HEK293 (cell line): ENCODE results near the gene PKNOX2.

Experiments used
- CTCF ChIP-seq: fragments of 450-650 bp; formaldehyde crosslinking; IDR thresholded peaks from 2 replicates; pipeline ENCODE4 v1.5.1; 2016; ENCODE audit warnings: missing biosample characterization, missing genetic modification characterization
- ZNF132 ChIP-seq: fragments of 450-650 bp; formaldehyde crosslinking; IDR thresholded peaks from 2 replicates; pipeline ENCODE4 v1.5.1; 2017; ENCODE audit warnings: missing biosample characterization, missing genetic modification characterization, borderline replicate concordance
- ZNF585B ChIP-seq: fragments of 450-650 bp; formaldehyde crosslinking; IDR thresholded peaks from 2 replicates; pipeline ENCODE4 v1.5.1; 2016; ENCODE audit warnings: missing biosample characterization, missing genetic modification characterization
- TF ChIP-seq, protein P1 (sequence below): fragments of 450-650 bp; formaldehyde crosslinking; IDR thresholded peaks from 2 replicates; pipeline ENCODE4 v1.5.1; 2016; ENCODE audit warnings: missing biosample characterization, missing genetic modification characterization

DNA sequence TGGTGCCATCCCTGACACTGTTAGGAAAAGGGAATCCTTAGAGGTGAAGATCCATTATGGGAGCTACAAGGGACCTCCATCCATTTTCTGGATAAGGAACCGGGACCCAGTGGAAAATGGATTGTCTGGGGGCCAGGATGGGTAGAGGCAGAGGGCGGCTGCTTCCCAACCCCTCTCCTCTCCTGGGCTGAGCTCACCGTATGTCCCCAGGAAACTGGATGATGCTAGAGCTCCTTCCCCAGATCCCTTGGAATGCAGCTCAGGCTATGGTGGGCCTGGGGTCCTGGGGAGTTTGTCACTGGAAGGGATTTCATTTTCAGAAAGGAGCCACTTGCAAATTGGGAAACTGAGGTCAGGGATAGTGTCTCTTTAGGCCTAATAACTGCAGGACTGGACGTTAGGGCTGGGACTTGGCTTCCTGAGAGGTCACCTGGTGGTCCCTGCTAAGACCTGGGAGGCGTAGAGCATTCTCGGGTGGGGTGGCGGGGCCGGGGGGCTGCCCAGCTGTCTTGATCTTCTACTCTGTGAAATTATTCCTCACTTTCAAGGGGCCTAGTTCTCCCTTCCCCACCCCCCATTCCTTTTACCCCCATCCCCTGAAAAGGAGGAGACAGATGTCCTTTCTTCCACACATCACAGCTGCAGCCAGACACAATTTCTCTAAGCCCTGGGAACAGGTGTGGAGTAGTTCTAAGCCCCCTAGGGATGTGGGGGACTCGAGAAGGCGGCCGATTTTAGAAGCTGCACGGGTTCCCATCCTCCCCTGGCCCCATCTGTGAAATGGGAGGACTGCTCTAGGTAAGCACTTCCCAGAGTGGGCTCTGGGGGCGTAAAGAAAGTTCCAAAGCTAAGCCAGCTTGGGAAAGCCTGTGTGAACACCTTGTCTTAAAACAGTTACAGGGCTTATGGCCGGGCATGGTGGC lies 99.8 kb downstream of the PKNOX2 start:
- TF ChIP-seq CTCF (no peak), ZNF585B (tag by site-specific recombination) (no peak), ZNF132 (tag by site-specific recombination) (no peak)
- TF ChIP-seq, protein P1, sequence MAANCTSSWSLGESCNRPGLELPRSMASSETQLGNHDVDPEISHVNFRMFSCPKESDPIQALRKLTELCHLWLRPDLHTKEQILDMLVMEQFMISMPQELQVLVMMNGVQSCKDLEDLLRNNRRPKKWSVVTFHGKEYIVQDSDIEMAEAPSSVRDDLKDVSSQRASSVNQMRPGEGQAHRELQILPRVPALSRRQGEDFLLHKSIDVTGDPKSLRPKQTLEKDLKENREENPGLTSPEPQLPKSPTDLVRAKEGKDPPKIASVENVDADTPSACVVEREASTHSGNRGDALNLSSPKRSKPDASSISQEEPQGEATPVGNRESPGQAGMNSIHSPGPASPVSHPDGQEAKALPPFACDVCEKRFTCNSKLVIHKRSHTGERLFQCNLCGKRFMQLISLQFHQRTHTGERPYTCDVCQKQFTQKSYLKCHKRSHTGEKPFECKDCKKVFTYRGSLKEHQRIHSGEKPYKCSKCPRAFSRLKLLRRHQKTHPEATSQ (tag by site-specific recombination), result no peak
